UCSD-AML1 (cell line): ENCODE measurements around the gene FAM110D.
A peak's percentile ranks its signal among the peaks of the same experiment; 100 is the strongest.

Experiments used
- DNase-seq: peaks from one replicate; lab custom pipeline; 2025; ENCODE audit not compliant: unreplicated experiment; lab: John Stamatoyannopoulos, UW

FAM110D gene

DNA sequence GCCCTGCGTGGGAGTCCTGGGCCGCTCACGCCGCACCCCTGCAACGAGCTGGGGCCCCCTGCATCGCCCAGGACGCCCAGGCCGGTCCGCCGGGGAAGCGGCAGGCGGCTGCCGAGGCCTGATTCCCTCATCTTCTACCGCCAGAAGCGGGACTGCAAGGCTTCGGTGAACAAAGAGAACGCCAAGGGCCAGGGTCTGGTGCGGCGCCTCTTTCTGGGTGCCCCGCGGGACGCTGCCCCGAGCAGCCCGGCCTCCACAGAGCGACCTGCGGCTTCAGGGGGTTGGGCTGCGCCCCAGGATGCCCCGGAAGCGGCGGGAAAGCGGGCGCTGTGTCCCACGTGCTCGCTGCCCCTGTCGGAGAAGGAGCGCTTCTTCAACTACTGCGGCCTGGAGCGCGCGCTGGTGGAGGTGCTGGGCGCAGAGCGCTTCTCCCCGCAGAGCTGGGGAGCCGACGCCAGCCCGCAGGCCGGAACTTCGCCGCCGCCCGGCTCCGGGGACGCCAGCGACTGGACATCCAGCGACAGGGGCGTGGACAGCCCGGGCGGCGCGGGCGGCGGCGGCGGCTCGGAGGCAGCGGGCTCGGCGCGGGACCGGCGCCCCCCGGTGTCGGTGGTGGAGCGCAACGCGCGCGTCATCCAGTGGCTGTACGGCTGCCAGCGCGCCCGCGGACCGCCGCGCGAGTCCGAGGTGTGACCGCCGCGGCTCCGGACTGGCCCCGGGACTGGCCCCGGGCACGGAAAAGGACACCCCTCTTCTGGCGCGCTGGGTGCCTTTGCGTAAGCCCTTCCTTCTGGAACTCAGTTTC, 2.7 kb downstream of the FAM110D start:
- DNase-seq = no peak

DNA sequence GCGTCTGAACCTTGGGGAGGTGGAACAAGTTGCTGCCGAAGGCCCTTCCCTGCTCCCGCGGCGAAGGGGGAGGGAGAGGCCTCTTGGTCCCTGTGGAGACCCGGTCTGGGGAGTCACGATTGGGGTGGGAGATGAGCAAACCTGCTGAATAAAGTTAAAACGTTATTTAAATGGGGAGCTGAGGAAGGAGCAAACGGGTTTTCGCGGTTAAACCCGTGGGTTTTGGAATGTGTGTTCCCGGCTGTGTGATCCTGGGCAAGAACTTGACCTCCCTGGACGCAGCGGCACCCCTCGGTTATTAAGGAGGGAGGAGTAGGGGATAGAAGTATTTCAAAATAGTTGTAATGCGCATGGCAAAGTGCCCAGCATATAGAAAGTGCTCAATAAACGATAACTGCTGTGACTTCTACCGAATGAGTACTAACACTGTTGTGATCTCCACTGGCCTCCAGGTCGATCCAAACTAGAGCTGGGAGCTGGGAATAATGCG, 3.4 kb downstream of the FAM110D start:
- no peak for DNase-seq

DNA sequence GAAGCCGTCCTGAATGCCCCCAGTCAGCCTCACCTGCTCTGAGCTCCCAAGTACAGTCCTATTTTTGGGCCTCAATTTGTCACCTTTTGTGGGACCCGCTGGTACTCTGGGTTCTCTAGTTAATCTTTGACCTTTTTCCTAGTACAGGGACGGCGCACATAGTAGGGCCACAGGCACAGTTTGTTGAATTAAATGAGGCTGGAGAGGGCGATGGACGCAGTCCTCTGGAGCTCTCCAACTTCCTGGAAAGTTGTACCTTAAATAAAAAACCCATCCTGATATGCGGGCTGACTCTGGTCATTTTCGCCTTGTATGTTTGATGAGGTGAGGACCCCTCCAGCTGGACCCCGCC, 4.8 kb downstream of the FAM110D start:
- DNase-seq = no peak

DNA sequence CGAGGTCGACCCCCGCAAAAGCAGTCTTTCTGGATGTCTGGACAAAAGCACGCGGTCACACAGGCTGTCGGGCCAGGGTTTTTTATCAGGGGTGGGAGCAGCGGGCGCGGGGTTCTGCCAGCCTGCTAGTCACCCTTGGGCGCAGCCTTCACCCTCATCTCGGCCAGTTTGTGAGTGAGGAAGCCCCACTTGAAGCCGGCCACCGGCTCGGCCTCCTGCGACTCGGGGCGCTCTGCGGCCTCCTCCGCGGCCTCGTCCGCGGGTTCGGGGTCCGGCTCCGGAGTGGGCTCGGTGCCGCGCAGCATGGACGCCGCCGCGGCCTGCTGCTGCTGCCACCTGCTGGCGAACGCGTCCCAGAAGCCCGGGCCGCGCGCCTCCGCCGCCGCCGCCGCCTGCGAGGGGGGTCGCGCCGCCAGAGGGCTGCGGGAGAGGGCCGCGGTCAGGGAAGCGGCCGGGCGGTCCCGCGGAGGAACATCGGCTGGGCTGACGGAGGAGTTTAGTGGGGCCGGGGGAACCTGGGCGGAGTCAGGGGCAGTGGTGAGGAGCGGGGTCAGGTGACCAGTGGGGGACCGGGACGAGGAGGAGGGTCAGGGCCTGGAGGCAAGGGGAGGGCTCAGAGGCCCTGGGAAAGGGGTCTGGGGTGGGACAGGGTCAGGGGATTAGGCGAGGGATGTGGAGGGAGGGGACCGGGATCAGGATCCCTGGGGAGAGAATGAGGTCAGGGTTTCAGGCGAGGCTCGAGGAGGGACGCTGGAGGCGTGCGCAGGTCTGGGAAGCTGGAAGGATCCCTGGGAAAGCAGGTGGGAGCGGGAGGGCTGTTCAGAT, 5.4 kb downstream of the FAM110D start:
- peak; percentile 50 for DNase-seq

DNA sequence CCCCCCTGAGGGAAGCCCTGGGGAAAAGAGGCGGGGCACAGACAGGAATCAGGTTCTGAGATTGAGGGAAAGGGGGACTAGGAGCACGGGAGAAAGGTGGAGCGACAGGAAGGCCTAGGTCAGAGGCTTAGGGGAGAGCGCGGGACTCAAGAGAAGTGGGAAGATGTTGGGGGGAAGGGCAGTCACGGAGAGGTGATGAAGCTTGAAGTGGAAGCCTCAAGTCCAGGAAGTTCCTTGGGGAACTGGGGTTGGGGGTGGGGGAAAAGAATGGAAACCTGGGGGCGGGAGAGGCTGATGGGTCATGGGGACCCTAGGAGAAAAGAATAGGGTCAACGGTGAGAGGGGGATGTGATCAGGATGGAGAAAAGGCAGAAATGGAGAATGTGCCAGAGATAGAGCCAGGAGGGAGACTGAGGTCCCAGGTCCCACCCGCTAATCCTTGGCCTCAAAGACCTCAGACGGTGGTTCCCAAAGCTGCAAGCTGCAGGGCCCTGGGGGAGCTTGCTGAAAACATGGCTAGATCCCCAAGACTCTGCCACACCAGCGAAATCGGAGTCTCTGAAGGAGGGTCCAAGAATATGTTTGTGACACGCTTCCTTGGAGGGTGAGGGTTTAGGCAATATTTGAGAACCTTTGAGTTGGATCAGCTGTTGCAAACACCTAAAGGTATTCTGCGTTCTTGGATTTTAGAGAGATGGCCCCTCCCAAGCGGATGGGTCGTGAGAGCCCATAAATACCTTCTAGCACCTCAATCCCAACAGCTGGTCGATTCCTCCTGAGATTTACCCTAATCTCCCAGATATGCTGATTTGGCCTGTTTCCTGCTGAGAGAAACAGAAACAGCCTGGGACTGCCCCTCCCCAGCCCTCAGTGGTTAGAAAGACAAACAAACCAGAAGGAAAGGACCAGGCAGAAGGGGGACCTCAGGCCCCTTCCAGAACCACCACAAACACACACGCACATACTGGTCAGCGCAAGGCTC, 6.3 kb downstream of the FAM110D start:
- no peak for DNase-seq

DNA sequence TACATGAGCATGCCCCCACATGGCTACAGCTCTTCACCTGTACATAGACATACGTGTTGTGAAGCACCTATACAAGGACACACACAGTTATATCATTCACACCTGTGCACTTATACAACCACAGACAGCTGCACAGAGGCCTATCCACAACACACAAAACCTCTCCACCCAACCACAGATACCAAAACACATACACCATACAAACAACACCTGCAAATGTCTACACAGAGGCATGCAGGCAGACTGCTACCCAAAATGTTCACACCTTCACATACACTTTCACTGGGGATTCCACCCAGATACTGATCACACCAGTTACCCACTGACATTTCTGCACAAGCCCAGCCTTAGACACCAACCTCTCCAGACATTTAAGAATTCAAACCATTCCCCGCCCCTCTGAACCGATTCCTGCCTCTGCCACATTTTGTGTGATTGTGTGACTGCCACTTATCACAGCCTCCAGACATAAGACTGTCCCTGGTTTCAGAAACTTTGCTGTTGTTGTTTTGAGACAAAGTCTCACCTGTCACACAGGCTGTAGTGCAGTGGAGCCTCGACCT, 7.9 kb downstream of the FAM110D start:
- DNase-seq = no peak

DNA sequence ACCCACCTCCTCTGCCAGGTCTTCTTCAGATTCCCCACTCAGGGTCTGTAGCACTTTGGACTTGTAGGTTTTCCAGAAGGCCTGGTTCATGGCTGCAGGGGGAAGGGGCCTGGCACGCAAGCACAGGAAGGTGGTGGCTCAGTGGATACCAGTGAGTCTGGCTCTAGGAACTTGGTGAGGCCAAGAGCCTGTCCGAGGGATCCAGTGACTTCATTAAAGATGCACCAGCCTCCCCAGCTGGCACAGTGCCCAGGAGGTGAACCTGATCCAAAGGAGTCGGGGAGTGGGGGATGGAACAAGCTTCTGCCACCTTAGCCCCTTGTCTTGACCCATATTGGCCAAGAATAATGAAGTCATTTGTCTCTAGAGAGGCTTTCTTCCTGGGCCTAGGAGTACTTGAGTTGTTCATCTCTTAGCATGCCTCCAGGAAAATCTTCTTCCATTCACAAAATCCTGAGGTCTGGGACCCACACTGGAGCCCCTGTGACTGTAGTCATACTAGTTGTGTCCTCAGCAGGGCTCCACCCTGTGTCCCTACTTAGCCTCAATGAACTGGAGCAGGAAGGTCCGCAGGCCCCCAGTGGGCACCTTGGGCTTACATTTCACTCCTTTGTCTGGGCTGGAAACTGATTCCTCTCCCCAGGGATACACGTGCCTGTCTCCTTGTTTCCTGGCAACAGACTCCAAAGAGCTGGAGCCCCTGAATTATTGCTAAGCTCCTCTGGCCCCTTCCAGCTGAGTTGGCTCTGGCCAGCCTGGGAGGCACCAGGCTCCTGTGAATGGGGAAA, 9.7 kb downstream of the FAM110D start, which contains the start of gene C1orf232:
Gene C1orf232, minus strand, starts transcription at position 554 of the 788 bp plus-strand sequence. Its CDS starts 464 bp downstream, at position 90.
- DNase-seq = no peak

DNA sequence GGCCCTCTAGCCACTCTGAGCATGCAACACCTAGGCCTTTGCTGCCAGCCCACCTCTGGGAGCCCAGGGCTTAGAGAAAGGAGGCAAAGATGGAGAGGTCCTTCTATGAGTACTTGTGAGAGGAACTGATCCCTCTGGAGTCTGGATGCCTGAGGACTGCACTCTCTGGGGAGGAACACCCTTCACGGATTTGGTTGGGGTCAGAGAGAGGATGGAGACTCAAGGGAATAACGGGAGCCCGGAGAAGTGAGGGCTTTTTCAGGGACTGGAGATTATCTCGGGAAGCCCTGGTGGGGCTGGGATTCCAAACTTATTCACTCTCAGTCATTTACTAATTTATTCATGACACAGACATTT, 10.3 kb downstream of the FAM110D start:
- no peak for DNase-seq

DNA sequence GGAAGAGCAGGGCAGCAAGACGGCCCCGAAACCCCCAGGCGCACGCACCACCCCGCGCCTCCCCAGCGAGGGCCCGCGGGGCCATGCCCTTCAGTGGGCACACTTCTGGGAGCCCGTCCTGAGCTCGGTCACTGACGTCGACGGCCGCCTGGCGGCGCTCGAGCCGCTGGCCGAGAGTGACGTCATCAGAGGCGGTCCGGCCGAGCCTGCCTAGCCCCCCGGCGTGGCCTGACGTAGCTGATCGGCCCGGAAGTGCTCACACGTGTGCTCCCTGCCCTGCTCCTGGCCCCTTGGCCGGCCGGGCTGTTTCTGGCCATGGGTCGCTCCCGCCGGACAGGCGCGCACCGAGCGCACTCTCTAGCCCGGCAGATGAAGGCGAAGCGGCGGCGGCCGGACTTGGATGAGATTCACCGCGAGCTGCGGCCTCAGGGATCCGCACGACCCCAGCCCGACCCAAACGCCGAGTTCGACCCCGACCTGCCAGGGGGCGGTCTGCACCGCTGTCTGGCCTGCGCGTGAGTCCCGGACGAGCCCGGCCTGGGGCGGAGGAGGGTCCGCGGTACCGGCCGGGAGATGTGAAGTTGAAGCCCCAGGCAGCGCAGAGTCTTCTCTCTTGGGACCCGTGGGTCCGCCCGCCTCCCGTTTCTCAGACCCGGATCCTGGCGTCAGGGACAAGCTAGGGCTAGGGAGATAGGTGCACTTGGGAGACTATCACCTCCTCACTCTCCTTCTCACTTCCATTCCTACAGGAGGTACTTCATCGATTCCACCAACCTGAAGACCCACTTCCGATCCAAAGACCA, 11.0 kb downstream of the FAM110D start, which contains the start of gene ZNF593:
Gene ZNF593, plus strand, starts transcription at position 240 of the 803 bp plus-strand sequence. Its CDS starts 76 bp downstream, at position 316.
- peak; percentile 93 for DNase-seq

DNA sequence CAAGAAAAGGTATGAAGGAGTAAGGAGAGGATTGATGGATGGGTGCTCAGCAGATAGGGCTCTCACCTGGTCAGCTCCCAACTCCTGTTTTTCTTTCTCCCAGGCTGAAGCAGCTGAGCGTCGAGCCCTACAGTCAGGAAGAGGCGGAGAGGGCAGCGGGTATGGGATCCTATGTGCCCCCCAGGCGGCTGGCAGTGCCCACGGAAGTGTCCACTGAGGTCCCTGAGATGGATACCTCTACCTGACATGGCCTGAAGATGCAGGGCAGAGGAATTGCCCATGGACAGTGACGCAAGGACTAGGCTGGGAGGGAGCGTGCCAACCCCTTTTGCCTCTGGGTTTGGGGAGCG, 11.6 kb downstream of the FAM110D start:
- DNase-seq = no peak

DNA sequence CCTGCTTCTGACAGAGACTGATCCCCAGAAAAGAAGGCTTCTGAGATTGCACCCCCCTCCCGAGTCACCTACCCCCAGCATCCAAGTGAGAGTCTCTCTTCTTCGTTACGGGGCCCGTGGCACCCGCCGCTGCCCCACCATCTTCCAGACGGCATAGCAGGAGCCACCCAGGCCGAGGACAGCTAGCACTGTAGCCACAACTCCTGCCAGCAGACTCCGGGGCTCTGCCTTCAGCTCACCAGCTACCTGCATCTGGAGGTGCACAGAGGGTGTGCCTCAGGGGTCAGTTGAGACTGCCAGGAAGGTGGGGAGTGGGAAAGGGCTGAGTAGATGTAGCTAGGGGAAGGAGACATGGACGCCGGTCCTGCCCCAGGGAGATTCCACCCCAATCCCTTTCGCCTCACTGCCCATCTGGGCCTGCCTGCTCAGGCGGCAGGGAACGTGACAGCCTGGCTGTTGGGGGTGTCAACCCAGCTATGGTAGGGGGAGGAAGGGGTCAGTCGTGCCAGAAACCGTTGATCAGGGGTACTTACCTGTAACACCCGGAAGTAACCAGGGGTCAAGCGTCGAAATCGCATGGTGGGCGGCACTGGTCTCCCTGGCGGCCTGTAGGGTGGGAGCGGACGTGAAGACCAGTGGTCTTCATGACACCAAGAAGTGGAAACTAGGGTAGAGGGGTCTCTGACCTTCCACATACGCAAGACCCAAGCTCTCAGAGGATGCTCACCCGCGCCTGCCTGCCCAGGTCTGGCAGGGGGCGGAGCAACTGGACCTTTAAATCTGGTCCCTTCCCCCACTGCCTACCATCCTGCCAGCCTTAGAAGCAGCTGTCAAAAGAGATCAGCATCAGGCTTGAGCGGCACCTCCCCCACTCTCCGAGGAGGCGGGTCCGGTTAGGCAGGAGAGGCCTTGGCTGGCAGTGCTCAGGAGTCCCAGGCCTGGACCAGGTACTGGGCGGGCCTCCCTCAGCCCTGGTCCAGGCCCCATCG, 12.5 kb downstream of the FAM110D start, which contains the start of gene ZNF593OS:
Gene ZNF593OS, minus strand, starts transcription at position 749 of the 989 bp plus-strand sequence. Its CDS starts 171 bp downstream, at position 578.
- no peak for DNase-seq

DNA sequence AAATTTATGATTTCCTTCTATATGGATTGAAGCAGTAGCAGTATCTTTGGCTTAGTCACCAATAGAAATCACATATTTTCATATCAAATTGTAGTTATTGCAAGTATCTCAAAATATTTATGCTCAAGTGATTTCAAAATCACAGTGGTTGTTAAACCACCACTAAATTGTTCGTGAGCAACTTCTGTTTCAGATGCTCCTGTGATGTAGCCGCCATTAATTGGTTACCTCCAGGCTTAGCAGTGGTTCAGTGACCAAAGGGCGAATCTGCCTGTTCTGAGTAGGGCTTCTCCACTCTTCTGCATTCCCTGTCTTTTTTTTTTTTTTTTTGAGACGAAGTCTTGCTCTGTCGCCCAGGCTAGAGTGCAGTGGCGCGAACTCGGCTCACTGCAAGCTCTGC, 16.5 kb downstream of the FAM110D start:
- no peak for DNase-seq

DNA sequence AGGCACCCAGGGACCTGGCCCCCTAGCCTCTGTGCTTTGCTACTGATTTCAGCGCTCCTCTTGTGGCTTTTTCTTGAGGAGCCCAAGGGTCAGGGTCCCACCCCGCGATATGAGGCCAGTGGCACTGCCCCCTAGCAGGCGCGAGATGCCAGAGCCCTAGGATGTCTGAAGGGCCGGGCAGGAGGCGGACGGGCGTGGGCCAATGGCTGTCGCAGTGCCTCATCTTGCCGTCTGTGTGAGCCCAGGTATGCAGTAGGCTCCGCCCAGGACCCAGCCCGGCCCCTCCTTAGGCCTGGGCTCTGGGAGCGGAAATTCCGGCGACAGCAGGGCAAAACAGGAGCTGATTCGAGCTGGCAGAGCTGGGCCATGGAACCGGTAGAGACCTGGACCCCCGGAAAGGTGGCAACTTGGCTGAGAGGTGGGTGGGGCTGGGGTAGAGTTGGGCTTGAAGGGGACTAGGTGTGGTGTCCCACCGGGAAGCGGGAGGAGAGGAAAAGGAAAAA, 18.4 kb downstream of the FAM110D start, which contains the start of gene CNKSR1:
Gene CNKSR1, plus strand, starts transcription at position 310 of the 503 bp plus-strand sequence. Its CDS starts 57 bp downstream, at position 367.
- DNase-seq = no peak

DNA sequence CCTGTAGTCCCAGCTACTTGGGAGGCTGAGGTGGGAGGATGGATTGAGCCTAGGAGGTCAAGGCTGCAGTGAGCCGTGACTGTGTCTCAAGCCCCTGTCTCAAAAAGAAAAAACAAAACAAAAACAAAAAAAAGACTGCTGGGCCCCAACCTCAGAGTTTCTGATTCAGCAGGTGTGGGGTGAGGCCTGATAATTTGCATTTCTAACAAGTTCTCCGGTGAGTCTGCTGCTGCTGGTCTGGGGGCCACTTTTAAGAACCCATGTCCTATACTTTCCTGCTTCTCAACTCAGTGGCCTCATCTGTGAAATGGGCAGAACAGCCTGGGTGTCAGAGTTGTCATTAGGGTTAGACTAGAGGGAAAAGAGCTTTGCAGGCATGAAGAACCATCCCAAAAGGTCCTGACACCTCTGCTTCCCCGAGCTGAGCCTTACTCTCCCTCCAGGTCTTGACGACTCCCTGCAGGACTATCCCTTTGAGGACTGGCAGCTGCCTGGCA, 21.2 kb downstream of the FAM110D start:
- DNase-seq = no peak

DNA sequence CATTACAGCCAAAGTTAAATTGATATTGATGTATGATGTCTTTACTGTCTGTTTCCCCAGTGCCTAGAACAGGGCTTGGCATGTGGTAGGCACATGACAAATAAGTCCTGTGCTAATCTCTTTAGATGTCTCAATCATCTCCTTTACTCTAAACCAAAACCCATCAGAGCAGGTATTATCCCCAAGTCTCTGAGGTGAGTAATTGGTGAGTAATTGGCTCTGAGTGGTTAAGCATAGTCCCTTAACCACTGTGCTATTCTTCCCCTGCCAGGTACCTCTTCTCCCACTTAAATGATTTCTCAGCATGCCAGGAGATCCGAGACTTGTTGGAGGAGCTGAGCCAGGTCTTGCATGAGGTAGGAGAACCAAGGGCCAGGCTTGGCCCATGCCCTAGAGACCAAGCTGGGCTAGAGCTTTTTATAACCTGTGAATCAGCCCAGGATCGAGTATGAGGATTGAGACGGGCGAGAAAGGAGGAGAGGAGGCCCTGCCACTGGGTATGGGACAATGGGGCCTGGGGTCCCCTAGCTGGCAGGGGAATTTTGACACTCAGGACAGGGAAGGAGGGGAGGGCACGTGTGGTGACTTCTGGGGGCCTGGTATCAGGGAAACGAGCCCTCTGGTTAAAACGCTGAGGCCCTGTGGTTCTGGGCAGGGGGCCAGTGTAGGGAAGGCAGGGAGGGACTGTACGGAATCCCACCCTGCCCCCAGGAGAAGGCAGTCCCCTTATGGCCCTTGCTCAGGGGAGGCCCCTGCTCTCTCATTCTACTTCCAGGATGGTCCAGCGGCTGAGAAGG, 22.9 kb downstream of the FAM110D start:
- DNase-seq = no peak

DNA sequence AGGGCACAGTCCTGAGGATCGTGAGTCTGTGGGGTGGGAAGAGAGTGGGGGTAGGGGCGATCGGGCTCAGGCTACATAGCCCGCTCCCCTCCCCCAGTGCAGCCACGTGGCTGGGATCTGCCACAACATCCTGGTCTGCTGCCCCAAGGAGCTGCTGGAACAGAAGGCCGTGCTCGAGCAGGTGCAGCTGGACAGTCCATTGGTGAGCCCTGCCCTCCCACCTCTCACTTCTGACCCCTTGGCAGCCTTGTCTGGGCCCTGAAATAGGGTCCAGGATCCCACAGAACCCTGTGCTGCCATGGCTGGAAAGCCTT, 23.5 kb downstream of the FAM110D start:
- DNase-seq = no peak
